HG03571 (cell line): ENCODE measurements around the gene PPP1R7.

Source experiments
- ATAC-seq: cut with Tn5 transposase; IDR thresholded peaks from one replicate; pipeline ENCODE4 v1.9.1; 2021; ENCODE audit not compliant: unreplicated experiment

Gene PPP1R7

GRCh38 chr2:241226723-241227572 is 76.7 kb downstream of the PPP1R7 start:
- ATAC-seq, result no peak

GRCh38 chr2:241227594-241227993 is 77.3 kb downstream of the PPP1R7 start:
- no peak for ATAC-seq

GRCh38 chr2:241228081-241228859 is 78.0 kb downstream of the PPP1R7 start:
- no peak for ATAC-seq

GRCh38 chr2:241228860-241229516 is 78.7 kb downstream of the PPP1R7 start:
- ATAC-seq, result no peak

DNA sequence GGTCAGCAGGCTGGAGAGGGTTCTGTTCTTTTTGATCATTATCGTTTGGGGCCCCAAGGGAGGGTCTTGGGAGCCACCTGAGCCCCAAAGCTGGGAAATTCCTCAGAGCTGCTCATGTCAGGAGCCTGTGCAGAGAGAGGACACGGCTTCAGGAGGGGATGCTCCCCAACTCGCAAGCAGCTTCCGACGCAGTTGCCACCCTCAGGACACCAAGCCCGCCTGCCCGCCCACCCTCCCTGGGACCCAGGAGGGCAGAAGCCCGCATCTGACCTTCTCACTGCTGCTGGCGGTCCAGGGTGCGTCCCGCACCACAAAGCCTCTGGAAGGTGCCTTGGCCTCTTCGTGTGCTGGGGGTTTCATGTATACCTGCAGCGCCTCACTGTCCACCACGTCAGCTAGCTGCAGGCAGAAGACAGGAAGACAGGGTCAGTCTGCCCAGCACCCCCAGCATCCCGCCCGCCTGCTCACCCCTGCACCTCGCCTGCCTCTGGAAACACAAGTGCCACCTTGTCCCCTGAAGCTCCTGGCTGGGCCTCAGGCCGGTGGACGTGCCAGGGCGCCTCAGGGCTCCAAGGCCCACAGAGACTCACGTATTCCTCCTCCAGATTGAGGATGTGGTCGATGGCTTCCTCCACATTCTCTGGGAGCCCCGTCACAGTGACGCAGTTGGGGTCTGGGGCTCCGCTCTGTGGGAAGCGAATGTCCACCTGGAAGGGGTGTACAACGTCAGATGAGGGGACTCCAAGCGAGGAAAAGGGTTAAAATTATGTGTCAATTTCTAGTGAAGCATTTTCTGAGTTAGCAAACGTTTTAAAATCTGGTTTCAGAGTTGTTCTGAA is 79.5 kb downstream of the PPP1R7 start:
- no peak for ATAC-seq

DNA sequence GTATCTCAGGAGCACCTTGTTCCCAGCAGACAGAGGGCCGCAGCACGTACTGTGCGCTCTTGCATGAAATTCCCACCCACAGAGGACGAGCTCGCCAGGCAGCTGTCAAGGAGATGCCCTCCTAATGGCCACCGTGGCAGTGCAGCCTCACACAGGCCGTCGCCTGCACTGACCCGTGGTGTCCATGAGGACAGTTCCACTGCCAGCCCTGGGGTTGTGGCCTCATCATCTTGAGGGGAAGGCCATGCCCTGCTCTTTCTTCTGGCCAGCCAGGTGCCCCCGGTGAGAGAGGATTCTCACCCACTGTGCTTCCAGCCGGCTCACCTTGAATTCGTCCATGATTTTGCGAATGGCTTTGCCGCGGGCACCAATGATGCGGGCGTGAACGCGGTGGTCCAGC is 80.2 kb downstream of the PPP1R7 start:
- ATAC-seq, result no peak

- ATAC-seq, result no peak
Measured at GRCh38 chr2:241232736-241233575, 82.7 kb downstream of the PPP1R7 start.
